Measurements from ENCODE around the gene SLC35F3.

Gene SLC35F3

DNA sequence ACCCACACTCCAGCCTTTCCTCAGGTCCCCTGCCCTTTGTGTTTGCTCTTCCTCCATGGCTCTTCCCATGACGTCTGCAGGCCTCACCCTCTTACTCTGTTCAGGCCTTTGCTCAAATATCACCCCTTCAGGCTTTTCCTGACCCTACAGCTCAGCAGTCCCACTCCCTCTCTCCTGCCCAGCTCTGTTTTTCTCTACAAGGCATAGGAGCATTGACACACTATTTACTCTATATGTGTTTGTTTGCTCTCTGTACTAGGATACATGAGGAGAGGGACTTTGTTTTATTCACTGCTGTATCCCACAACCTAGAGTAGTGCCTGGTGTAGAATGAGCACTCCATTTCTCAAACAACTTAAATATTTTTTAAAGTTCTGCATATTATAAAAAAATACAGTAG, 361.4 kb downstream of the SLC35F3 start:
- peaks cover under 1% of the 10 kb centered on the region for H3K4me1 Mint-ChIP-seq (ENCODE audit: low read depth)
- intact Hi-C loops (cut with micrococcal nuclease), result no loop called here
- H3K4me3 Mint-ChIP-seq, result no peak overlapping the region
- no peak overlapping the region for H3K27ac Mint-ChIP-seq
- no peaks in the 10 kb centered on the region for H3K36me3 Mint-ChIP-seq (ENCODE audit: low read depth)
- peaks cover 2% of the 10 kb centered on the region for H3K27me3 Mint-ChIP-seq
- no peaks in the 10 kb centered on the region for H3K9me3 Mint-ChIP-seq

- Mint-ChIP-seq H3K4me3 (no peak overlapping the region), H3K36me3 (ENCODE audit: low read depth) (no peaks in the 10 kb centered on the region), H3K27ac (no peak overlapping the region), H3K27me3 (peaks cover 18% of the 10 kb centered on the region), H3K4me1 (ENCODE audit: low read depth) (no peaks in the 10 kb centered on the region), H3K9me3 (no peaks in the 10 kb centered on the region)
- intact Hi-C loops (cut with micrococcal nuclease), result no loop called here
Observed at GRCh38 chr1:234270093-234270492, 365.6 kb downstream of the SLC35F3 start.

GRCh38 chr1:234270581-234271242, 366.2 kb downstream of the SLC35F3 start:
- Mint-ChIP-seq H3K4me3 (no peak overlapping the region), H3K27ac (no peak overlapping the region)

DNA sequence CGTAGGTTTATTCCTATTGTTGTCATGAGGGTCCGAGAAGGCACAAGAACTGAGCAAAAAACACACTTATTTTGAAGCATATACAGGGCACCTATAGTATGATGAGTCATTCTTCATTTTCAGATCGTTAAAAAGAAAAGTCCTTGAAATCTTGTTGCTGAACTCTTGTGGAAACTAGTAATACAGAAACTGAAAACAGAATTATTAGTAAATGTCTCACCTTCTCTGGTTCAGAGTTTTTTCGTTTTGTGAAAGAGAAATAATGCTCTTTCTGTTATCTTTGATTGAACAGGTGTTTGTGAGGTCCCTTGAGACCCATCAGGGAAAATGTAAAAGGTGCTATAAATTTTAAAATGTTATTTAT, 366.7 kb downstream of the SLC35F3 start:
- H3K4me1 Mint-ChIP-seq (ENCODE audit: low read depth), result no peaks in the 10 kb centered on the region
- H3K27me3 Mint-ChIP-seq, result peaks cover 22% of the 10 kb centered on the region
- H3K9me3 Mint-ChIP-seq, result no peaks in the 10 kb centered on the region
- no peaks in the 10 kb centered on the region for H3K36me3 Mint-ChIP-seq (ENCODE audit: low read depth)
- H3K4me3 Mint-ChIP-seq, result no peak overlapping the region
- H3K27ac Mint-ChIP-seq, result no peak overlapping the region
- intact Hi-C loops (cut with micrococcal nuclease), result no loop called here

More at GRCh38 chr1:234270581-234271242, 366.2 kb downstream of the SLC35F3 start:
- peaks cover 21% of the 10 kb centered on the region for H3K27me3 Mint-ChIP-seq
- intact Hi-C loops (cut with micrococcal nuclease), result no loop called here
- no peaks in the 10 kb centered on the region for H3K4me1 Mint-ChIP-seq (ENCODE audit: low read depth)
- no peaks in the 10 kb centered on the region for H3K9me3 Mint-ChIP-seq
- H3K36me3 Mint-ChIP-seq (ENCODE audit: low read depth), result no peaks in the 10 kb centered on the region

DNA sequence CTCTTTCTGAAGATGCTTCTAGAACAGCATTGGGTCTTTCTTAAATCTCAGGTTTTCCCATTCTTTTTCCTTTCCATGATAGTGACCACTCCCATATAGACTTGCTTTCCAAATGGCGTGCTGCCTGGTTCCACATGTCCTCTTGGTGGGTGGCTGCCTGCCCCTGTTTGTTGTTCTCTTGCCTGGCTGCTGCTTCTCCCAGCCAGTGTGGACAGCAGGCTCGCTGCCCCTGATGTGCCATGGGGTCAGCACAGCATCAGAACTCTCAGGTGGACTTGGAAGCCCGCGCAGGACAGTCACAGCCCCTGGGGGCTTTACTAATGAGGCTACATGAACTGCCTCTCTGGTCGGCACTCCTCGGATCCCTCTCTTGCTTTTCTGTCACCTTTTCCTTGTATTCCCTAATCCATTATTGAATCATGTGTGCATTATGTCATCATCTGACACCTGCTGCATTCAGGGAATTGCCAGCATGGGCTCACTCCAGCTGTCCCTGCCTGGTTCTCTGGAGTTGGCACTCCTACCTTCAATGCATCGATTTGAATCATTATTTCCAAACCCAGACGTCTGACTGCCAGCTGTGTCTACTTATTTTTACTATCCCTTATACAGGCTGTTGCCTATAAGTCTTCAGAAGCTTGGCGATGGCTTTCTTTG, 368.3 kb downstream of the SLC35F3 start:
- no peaks in the 10 kb centered on the region for H3K4me1 Mint-ChIP-seq (ENCODE audit: low read depth)
- no peaks in the 10 kb centered on the region for H3K9me3 Mint-ChIP-seq
- intact Hi-C loops (cut with micrococcal nuclease), result no loop called here
- H3K4me3 Mint-ChIP-seq, result no peak overlapping the region
- peaks cover 23% of the 10 kb centered on the region for H3K27me3 Mint-ChIP-seq
- no peak overlapping the region for H3K27ac Mint-ChIP-seq
- H3K36me3 Mint-ChIP-seq (ENCODE audit: low read depth), result no peaks in the 10 kb centered on the region

- H3K9me3 Mint-ChIP-seq, result no peaks in the 10 kb centered on the region
- H3K4me3 Mint-ChIP-seq, result no peak overlapping the region
- H3K36me3 Mint-ChIP-seq (ENCODE audit: low read depth), result no peaks in the 10 kb centered on the region
- no peaks in the 10 kb centered on the region for H3K4me1 Mint-ChIP-seq (ENCODE audit: low read depth)
- H3K27me3 Mint-ChIP-seq, result peaks cover 23% of the 10 kb centered on the region
- no peak overlapping the region for H3K27ac Mint-ChIP-seq
- intact Hi-C loops (cut with micrococcal nuclease), result no loop called here
Observed at GRCh38 chr1:234273981-234274380, 369.5 kb downstream of the SLC35F3 start.

- intact Hi-C loops (cut with micrococcal nuclease), result no loop called here
- Mint-ChIP-seq H3K9me3 (no peaks in the 10 kb centered on the region), H3K27ac (no peak overlapping the region), H3K27me3 (peaks cover 21% of the 10 kb centered on the region), H3K4me3 (no peak overlapping the region), H3K36me3 (ENCODE audit: low read depth) (no peaks in the 10 kb centered on the region), H3K4me1 (ENCODE audit: low read depth) (no peaks in the 10 kb centered on the region)
Observed at GRCh38 chr1:234276151-234276788, 371.8 kb downstream of the SLC35F3 start.

DNA sequence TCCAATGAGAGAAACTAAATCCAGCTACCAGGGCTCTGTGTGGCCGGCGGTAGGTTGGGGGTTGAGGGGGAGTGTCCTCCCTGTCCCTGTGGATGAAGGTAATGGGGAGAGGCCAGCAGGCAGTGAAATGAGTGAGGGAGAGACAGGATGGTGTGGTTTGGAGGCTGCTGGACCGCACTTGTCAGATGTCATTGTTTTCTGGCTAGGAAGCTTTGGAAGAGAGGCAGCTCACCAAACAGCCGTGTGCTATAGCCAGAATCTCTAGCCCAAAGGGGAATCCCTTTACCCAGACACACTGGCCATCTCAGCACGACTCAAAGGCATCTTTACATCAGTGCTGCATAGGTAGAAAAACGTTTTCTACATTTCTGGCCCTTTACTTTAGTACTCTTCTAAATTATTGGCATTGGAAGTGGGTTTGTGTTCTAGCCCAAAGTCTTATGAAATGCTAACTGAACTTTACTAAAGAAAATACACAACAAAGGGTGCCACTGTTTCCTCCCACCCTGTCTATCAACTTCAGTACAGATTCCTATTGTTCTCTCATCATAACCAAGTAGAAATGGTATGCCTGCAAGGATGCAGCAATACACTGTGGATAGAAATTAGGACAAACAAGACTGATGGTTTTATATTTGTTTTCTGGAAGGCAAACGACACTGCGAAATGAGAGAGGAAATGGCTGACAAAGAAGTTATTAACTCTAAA, 372.8 kb downstream of the SLC35F3 start:
- no peak overlapping the region for H3K4me3 Mint-ChIP-seq
- intact Hi-C loops (cut with micrococcal nuclease), result no loop called here
- no peaks in the 10 kb centered on the region for H3K4me1 Mint-ChIP-seq (ENCODE audit: low read depth)
- H3K9me3 Mint-ChIP-seq, result no peaks in the 10 kb centered on the region
- H3K27ac Mint-ChIP-seq, result no peak overlapping the region
- H3K27me3 Mint-ChIP-seq, result peaks cover 17% of the 10 kb centered on the region
- H3K36me3 Mint-ChIP-seq (ENCODE audit: low read depth), result no peaks in the 10 kb centered on the region

DNA sequence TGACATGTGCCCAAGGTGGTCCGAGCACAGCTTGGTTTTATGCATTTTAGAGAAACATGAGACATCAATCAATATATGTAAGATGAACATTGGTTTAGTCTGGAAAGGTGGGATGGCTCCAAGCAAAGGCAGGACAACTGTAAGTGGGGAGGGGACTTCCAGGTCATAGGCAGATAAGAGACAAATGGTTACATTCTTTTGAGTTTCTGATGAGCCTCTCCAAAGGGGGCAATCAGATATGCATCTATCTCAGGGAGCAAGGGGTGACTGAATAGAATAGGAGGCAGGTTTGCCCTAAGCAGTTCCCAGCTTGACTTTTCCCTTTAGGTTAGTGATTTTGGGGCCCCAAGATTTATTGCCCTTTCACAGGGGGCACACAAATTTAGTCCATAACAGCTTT, 374.5 kb downstream of the SLC35F3 start:
- Mint-ChIP-seq H3K27ac (no peak overlapping the region), H3K36me3 (ENCODE audit: low read depth) (no peaks in the 10 kb centered on the region), H3K9me3 (no peaks in the 10 kb centered on the region), H3K27me3 (peaks cover 7% of the 10 kb centered on the region), H3K4me1 (ENCODE audit: low read depth) (no peaks in the 10 kb centered on the region), H3K4me3 (no peak overlapping the region)
- intact Hi-C loops (cut with micrococcal nuclease), result no loop called here

GRCh38 chr1:234280500-234280899, 376.0 kb downstream of the SLC35F3 start:
- Mint-ChIP-seq H3K27me3 (peaks cover 6% of the 10 kb centered on the region), H3K4me3 (no peak overlapping the region), H3K27ac (no peak overlapping the region), H3K9me3 (no peaks in the 10 kb centered on the region), H3K4me1 (ENCODE audit: low read depth) (no peaks in the 10 kb centered on the region), H3K36me3 (ENCODE audit: low read depth) (no peaks in the 10 kb centered on the region)
- intact Hi-C loops (cut with micrococcal nuclease), result no loop called here

DNA sequence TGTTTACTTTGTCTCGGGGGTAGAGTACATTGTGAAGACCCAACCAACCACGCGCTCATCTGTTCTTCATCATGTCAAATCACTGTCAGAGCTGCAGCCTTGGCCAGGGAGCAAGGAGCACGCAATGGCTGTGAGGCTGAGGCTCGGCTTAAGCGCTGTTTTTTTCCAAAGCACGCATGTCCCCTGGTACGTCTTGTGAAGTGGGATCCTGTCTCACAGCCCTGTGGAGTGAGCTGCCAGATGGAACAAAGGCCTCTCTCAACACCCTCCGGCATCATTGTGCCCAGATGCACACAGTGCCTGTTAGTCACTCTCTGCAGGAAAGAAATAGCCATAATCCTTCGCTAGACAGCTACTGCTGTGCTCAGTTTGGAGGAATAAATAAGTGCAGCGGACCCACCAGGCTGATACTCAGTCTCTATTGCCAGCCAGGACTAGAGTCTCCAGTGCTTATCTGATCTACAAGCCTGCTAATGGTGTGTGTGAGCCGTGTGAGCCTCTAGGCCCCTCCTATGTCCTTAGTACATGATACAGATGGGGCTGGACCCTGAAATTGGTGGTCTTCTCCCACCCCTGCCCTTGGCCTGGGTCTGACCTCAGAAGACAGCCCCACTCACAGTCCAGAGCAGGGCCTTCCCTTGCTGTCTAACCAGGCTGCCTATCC, 377.5 kb downstream of the SLC35F3 start:
- H3K36me3 Mint-ChIP-seq (ENCODE audit: low read depth), result no peaks in the 10 kb centered on the region
- no peak overlapping the region for H3K27ac Mint-ChIP-seq
- H3K4me1 Mint-ChIP-seq (ENCODE audit: low read depth), result no peaks in the 10 kb centered on the region
- H3K27me3 Mint-ChIP-seq, result peaks cover 4% of the 10 kb centered on the region
- intact Hi-C loops (cut with micrococcal nuclease), result no loop called here
- no peaks in the 10 kb centered on the region for H3K9me3 Mint-ChIP-seq
- H3K4me3 Mint-ChIP-seq, result no peak overlapping the region

- no peak overlapping the region for H3K27ac Mint-ChIP-seq
- no peak overlapping the region for H3K4me3 Mint-ChIP-seq
- peaks cover 3% of the 10 kb centered on the region for H3K4me1 Mint-ChIP-seq (ENCODE audit: low read depth)
- peaks cover 4% of the 10 kb centered on the region for H3K27me3 Mint-ChIP-seq
- intact Hi-C loops (cut with micrococcal nuclease), result no loop called here
- peaks cover 12% of the 10 kb centered on the region for H3K9me3 Mint-ChIP-seq
- H3K36me3 Mint-ChIP-seq (ENCODE audit: low read depth), result no peaks in the 10 kb centered on the region
Observed at GRCh38 chr1:234286206-234286605, 381.7 kb downstream of the SLC35F3 start.

DNA sequence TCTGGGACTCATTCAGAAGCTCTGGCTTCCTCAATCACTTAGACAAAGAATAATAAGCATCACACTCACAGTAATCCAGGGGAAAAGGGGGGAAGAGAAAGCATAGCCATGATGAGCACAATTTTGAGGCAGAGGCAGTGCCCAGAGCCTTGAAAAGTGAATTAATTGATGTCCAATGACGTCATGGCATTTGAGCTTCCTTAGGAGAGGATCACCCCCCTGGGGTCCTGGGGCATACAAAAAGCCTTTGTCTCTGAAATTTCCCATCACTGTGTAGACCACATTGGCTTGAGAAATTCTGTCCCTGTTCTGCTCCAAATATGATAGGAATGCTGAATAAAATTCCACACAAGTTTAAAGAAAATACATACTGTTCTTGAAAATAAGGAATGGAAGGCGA, 384.5 kb downstream of the SLC35F3 start:
- intact Hi-C loops (cut with micrococcal nuclease), result no loop called here
- H3K36me3 Mint-ChIP-seq (ENCODE audit: low read depth), result no peaks in the 10 kb centered on the region
- H3K4me1 Mint-ChIP-seq (ENCODE audit: low read depth), result peaks cover 5% of the 10 kb centered on the region
- peaks cover 12% of the 10 kb centered on the region for H3K9me3 Mint-ChIP-seq
- peaks cover 4% of the 10 kb centered on the region for H3K27me3 Mint-ChIP-seq
- H3K27ac Mint-ChIP-seq, result no peak overlapping the region
- H3K4me3 Mint-ChIP-seq, result no peak overlapping the region

All from dendritic cell treated with granulocyte-macrophage colony-stimulating factor and Interleukin-4, amounts not matched to agents 40 ng/mL and 50 ng/mL, for 4 days (primary cell).